Hematopoietic multipotent progenitor cell treated with erythropoietin and hydrocortisone succinate and interleukin-3 and kit ligand, for 15 days (in vitro differentiated cells): ENCODE measurements around the gene HSPH1.

Experiments
- DNase-seq: peaks from one replicate; pipeline ENCODE4 v3.0.0-alpha.2; 2015; ENCODE audit warnings: low spot score

The HSPH1 gene

DNA sequence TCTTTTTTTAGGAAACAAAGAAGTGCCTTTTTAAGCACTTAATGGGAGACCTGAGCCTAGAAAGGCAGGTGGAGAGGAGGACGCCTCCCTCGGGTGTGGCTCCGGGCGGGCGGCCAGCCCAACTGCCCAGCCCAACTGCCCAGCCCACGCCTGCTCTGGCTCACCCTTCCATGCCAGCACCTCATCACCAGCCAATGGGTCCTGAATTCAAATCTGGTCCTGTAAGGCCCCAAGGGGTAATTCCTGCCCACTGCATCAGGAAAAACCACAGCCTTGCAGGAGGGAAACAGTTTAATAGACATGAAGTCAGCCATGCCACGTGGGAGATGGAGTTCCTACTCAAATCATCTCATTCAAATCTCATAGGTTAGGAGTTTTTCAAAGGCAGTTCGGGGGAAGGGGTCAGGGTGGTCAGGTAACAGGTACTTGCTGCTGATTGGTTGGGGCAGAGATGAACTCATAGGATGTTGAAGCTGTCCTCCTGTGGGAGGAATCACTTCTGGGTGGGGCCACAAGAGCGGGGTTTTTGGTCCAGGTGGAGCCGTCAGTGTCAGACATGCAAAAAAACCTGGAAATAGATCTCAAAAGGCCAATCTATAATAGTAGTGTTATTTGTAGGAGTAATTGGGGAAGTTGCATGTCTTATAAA is 64.9 kb downstream of the HSPH1 start:
- no peak for DNase-seq

DNA sequence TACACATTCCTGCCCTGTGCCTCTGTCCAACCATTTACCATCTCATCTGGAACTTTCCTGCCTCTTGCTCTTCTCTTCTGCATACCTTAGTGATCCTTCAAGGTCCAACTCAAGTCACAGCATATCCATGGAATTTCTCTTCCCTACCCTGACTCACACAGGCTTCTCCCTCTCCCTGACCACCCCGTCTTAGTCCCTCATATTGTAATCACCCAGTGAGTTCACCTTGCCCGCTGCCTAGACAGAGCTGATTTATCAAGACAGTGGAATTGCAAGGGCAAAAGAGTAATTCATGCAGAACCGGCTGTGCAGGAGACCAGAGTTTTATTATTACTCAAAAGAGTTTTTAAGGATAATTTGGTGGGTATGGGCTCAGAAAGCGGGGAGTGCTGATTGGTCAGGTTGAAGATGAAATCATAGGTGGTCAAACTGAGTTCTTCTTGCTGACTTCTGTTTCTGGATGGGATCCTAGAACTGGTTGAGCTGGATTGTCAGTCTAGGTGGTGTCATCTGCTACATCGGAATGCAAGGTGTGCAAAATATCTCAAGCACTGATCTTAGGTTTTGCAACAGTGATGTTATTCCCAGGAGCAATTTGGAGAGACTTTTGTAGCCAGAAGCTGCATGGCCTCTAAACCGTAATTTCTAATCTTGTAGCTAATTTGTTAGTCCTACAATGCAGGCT is 67.2 kb downstream of the HSPH1 start:
- no peak for DNase-seq

DNA sequence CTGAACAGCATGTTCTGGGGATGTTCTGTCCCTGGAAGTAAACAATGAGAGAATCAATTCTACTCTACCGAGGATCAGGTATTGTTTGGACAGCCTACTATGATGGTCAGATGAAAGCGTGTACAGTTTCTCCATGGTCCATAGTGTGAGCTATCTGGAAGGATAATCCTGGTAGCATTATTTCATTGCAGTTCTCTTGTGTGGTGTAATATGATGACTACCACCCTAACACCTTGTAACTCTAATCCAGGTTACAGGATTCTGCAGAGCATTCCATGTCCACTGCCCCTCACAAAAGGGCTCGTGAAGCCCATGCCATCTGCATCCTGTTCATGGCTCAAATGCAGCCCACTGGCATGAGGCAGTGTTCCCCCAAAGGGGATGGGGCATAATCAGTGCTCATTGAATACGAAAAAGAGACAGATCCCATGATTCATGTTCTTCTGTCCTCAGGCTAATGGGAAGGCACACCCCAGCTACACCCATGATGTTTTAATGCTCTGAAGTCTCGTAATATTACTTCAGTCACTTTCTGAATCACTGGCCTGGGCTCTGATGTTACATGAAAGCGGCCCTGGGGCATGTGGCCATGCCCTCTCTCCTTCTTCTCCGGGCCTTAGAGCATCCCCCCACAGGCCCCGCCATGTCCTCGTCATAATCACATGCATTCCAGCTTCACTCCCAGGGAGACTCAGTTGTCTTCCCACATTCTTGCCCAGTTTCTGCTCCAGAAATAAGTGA is 68.4 kb downstream of the HSPH1 start:
- DNase-seq = no peak

DNA sequence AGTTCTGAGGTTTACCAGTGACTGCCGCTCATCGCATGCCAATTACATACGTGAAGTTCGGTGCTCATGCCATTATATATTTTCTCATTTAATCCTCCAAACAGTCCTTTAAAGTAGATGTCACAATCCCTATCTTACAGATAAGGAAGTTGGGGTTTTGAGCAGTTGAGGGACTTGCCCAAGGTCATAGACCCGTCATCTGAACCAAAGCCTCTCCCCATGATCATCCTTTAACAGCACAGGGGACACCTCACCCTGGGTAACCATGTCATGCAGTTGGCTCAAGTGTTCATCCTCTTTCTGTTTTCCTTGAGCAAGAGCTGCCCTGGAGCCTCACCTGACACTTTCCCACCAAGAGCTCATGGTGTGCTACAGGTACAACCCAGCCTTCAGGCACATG is 69.1 kb downstream of the HSPH1 start:
- no peak for DNase-seq

DNA sequence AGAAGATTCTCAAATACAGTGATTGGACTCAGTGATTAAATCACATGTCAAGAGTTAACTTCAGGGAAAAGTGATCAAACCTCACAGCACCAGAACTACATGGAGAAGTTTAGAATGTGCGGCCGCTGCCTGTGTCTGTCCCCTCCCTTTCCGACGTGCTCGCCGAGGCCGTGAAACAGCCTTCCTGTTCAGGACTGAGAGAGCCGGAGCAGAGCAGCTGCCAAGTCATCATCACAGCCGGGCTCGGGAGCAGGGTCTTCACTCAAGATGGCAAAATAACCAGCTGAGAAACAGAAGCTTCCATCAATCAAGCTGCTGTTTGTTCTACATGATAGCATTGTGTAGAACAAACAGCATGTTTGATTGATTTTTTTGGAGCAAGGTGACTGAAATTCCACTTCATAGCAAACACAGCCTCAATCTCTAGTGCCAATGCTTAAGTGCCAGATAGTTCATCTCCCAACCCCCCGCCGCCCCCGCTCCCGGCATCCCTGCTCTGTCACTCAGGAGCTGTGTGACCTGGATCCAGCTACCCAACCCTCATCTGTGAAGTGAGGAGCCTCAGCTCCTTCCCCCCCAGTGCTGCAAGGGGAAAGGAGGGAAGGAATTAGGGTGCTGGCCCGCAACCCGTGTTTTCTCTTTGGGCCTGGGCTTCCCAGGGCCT is 70.6 kb downstream of the HSPH1 start:
- DNase-seq = no peak

DNA sequence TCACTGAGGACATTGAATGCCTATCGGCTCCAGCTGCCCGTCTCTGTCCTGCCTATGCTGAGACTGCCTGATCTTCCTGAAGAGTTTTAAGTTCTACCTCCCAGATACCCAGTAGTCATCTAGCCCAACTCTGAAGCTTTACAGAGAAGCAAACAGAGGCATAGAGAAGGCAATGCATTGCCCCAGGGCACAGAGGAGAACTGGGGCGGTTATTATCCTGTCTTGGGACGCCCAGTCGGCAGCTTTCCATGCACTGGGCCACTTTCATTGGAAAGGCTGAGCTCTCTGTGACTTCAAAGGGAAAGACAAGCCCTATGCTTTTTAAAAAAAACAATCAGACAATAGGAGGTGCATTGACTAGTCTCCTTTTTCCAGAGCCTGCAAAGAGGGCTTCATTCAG is 71.6 kb downstream of the HSPH1 start:
- DNase-seq = no peak

DNA sequence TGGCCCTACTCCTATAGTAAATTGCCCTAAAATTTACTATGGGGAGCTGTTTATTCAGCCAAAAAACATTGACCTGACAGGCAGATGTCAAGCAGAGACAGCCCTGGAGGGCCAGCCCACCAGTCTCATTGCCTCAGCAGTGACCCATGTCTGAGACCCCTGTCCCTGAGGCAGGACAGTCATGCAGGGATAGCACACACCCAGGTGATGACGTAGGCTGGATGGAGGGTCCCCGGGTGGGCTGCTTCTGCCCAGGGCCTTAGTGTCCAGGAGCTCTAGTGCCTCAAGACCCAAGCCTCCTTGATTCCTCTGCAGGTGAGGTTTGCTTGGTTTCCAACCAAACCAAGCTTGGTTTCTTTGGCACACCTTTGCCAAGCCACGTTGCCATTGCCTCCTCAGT is 72.1 kb downstream of the HSPH1 start:
- no peak for DNase-seq

DNA sequence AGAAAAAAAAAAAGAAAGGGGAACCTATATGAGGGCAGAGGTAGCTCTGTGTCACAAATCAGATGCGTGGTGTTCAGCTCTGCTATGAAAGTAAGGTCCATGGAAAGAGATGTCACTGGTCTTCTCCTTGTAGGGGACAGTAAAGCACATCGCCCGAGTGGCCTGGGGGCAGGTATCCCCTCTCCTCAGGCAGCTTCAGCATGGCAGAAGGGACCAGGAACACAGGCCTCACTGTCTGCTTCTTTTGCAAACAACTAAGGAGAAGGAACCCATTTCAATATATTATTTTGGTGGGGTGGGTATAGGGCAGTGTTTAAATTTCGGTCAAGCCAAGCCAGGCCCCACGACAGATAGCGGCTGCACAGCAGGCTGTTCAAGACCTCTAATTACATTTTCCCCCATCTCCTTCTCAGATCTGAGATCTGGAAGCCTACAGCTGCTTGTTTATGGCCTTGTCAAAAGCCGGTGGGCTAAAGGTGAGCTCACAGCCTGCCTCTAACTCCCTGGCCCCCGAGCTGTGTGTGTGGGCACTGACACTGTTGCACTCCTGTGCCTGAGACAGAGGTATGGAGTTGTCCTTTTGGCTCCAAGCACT is 72.8 kb downstream of the HSPH1 start:
- no peak for DNase-seq
